GM21619 (cell line): ENCODE measurements around the gene GGPS1.
"Not testable (repeated sequence)": the region's sequence is repeated elsewhere in the genome, so short reads cannot be mapped to it uniquely, and the experiment has no call there.

Source experiments
- ATAC-seq: cut with Tn5 transposase; IDR thresholded peaks from one replicate; pipeline ENCODE4 v1.9.1; 2021; ENCODE audit not compliant: unreplicated experiment

Gene GGPS1

GRCh38 chr1:235328271-235329138, at the start of gene GGPS1:
Gene GGPS1 (plus strand): TSS chr1:235328570. CDS start chr1:235335265, 6,695 bp downstream.
- ATAC-seq: peak; percentile 58

GRCh38 chr1:235278915-235279292, 49.5 kb upstream of the GGPS1 start:
- ATAC-seq: no peak

GRCh38 chr1:235279694-235280093, 48.7 kb upstream of the GGPS1 start:
- ATAC-seq: no peak

GRCh38 chr1:235280467-235280866, 47.9 kb upstream of the GGPS1 start:
- ATAC-seq: no peak

GRCh38 chr1:235283636-235284035, 44.7 kb upstream of the GGPS1 start:
- ATAC-seq: not testable (repeated sequence)

GRCh38 chr1:235284231-235284769, 44.1 kb upstream of the GGPS1 start:
- ATAC-seq: no peak

- ATAC-seq: no peak
Observed at GRCh38 chr1:235286667-235287066, 41.7 kb upstream of the GGPS1 start.

GRCh38 chr1:235287208-235287882, 41.0 kb upstream of the GGPS1 start:
- no peak for ATAC-seq

- ATAC-seq: no peak
Observed at GRCh38 chr1:235289859-235290739, 38.3 kb upstream of the GGPS1 start.

- ATAC-seq: no peak
Observed at GRCh38 chr1:235290740-235291502, 37.4 kb upstream of the GGPS1 start.

- ATAC-seq: no peak
Observed at GRCh38 chr1:235291599-235292091, 36.7 kb upstream of the GGPS1 start.

- ATAC-seq: no peak
Observed at GRCh38 chr1:235292790-235293189, 35.6 kb upstream of the GGPS1 start.

GRCh38 chr1:235293322-235293942, 34.9 kb upstream of the GGPS1 start:
- no peak for ATAC-seq

- ATAC-seq: no peak
Observed at GRCh38 chr1:235295902-235296350, 32.4 kb upstream of the GGPS1 start.

- no peak for ATAC-seq
Observed at GRCh38 chr1:235296729-235297128, 31.6 kb upstream of the GGPS1 start.

- ATAC-seq: no peak
Observed at GRCh38 chr1:235297579-235297978, 30.8 kb upstream of the GGPS1 start.

GRCh38 chr1:235298758-235299157, 29.6 kb upstream of the GGPS1 start:
- ATAC-seq: no peak

GRCh38 chr1:235299169-235299858, 29.1 kb upstream of the GGPS1 start:
- no peak for ATAC-seq

- no peak for ATAC-seq
Observed at GRCh38 chr1:235302143-235302542, 26.2 kb upstream of the GGPS1 start.
